ENCODE measurements around the gene B4GALT6. TPM values are rescaled to one million over a fixed set of nuclear protein-coding genes. Genes with fewer than 3 reads are reported as not detected.

The B4GALT6 gene
- total and polyA plus RNA-seq, 2 of the 8 experiments (the other 6 are each of a cell fraction or from before 2014, with no cell fraction given) = 6.3 to 41.5 TPM

- DNase-seq (ENCODE audit: low read depth in 1 of 2, low spot score in 2 of 2) (no peak), FAIRE-seq (no peak)
- H4K91ac ChIP-seq (replicated peaks; ENCODE audit: insufficient read length, low read length) = no peak overlapping the region
- H3K4me2 ChIP-seq (ENCODE audit: insufficient read depth in 1 of 2, low read depth in 2 of 2, low read length in 2 of 2) = no peak overlapping the region
- H3K27ac ChIP-seq (ENCODE audit: low read depth, low read length) = no peak overlapping the region
- H2BK12ac ChIP-seq (ENCODE audit: low read depth, low read length) = no peak overlapping the region
- no peaks in the 10 kb centered on the region for H3K36me3 ChIP-seq (ENCODE audit: control insufficient read depth in 2 of 4, insufficient read depth in 4 of 4, low read length in 3 of 4)
- no peak overlapping the region for H2BK120ac ChIP-seq (replicated peaks; ENCODE audit: low read depth, low read length)
- H4K5ac ChIP-seq (ENCODE audit: insufficient read length, low read depth, low read length) = no peak overlapping the region
- no peaks in the 10 kb centered on the region for H3K4me1 ChIP-seq (replicated peaks in 1 of 4; ENCODE audit: control insufficient read depth in 3 of 4, insufficient read depth in 4 of 4, low read length in 3 of 4)
- TF ChIP-seq KDM5A (IDR thresholded peaks at IDR 0.05; ENCODE audit: low read length) (no peak), TAF7 (optimal IDR thresholded peaks at IDR 0.05; ENCODE audit: borderline replicate concordance, low read depth, low read length) (no peak), EGR1 (IDR thresholded peaks at IDR 0.05; ENCODE audit: borderline replicate concordance, low read depth, low read length) (no peak)
- H3K9me3 ChIP-seq (ENCODE audit: insufficient read depth in 2 of 2, low read depth in 1 of 2, low read length in 1 of 2) = no peaks in the 10 kb centered on the region
- H3K56ac ChIP-seq (replicated peaks; ENCODE audit: insufficient read length, low read depth, low read length) = no peak overlapping the region
- H3K79me2 ChIP-seq (ENCODE audit: control insufficient read depth in 1 of 2, insufficient read depth in 2 of 2, low read length in 2 of 2) = no peaks in the 10 kb centered on the region
- no peak overlapping the region for H2BK15ac ChIP-seq (ENCODE audit: low read length)
- H3K4ac ChIP-seq (replicated peaks; ENCODE audit: insufficient read length, low read depth, low read length) = no peak overlapping the region
- H2BK20ac ChIP-seq (ENCODE audit: low read length) = no peak overlapping the region
- H3K14ac ChIP-seq (ENCODE audit: insufficient read length) = no peak overlapping the region
- no peak overlapping the region for H3K23ac ChIP-seq (ENCODE audit: insufficient read length)
- no peaks in the 10 kb centered on the region for H4K20me1 ChIP-seq (replicated peaks in 1 of 2; ENCODE audit: control insufficient read depth in 1 of 2, insufficient read depth in 2 of 2, low read length in 2 of 2)
- POLR2A ChIA-PET (ENCODE audit: partially characterized antibody) = no interaction called here
- no peaks in the 10 kb centered on the region for H3K27me3 ChIP-seq (replicated peaks in 1 of 4; ENCODE audit: control insufficient read depth in 3 of 4, extremely low read depth in 1 of 4, insufficient read depth in 3 of 4, low read length in 3 of 4)
- no peak overlapping the region for H3K4me3 ChIP-seq (ENCODE audit: extremely low read depth in 1 of 4, insufficient read depth in 2 of 4, low read depth in 3 of 4, low read length in 4 of 4)
- H3K23me2 ChIP-seq (ENCODE audit: low read depth, low read length) = no peaks in the 10 kb centered on the region
- no peak overlapping the region for H3K18ac ChIP-seq (ENCODE audit: extremely low read depth, low read length)
- 87% methylated on average over 3 of the region's 3 CpGs; no CpG with 5 or more reads in 1 of the 2 experiments for WGBS, 2 experiments (ENCODE audit: extremely low coverage in 1 of 2, insufficient coverage in 1 of 2, insufficient read length in 1 of 2, insufficient replicate concordance in 2 of 2, low coverage in 1 of 2, low lambda C conversion rate in 2 of 2, missing lambda C conversion rate in 1 of 2)
- CTCF ChIA-PET (ENCODE audit: partially characterized antibody) = interaction anchor here (0.7 to 9.8 kb wide), 4 partner anchors 8 to 88 kb away, joined by 3 to 88 read pairs (median 5); no protein-coding TSS in a partner anchor
- H3K9ac ChIP-seq (replicated peaks in 1 of 4; ENCODE audit: extremely low read depth in 1 of 4, low read depth in 3 of 4, low read length in 3 of 4) = no peak overlapping the region
- H2AK5ac ChIP-seq (ENCODE audit: low read depth, low read length) = no peak overlapping the region
- no peak overlapping the region for H4K8ac ChIP-seq (ENCODE audit: extremely low read depth, insufficient read depth, low read length)
- H3K79me1 ChIP-seq (ENCODE audit: low read depth, low read length) = no peaks in the 10 kb centered on the region
- H2AFZ ChIP-seq (ENCODE audit: low read length) = peak overlapping the region; percentile 95
- H2BK5ac ChIP-seq (ENCODE audit: low read depth, low read length) = no peak overlapping the region
Observed at GRCh38 chr18:31731628-31732027, 47.2 kb upstream of the B4GALT6 start.

Measured in H1 (cell line).